Forelimb muscle (tissue), 1 donor: Measurements from ENCODE around the gene PIK3R3. TPM values are rescaled to one million over a fixed set of nuclear protein-coding genes. Genes with fewer than 3 reads are reported as not detected.

ENCODE experiments used
- DNase-seq: peaks from one replicate; pipeline ENCODE4 v3.0.0-alpha.2; 2013; ENCODE audit warnings: low read depth
- polyA plus RNA-seq: library from polyadenylated mRNA; unstranded; fragments of 120-200 nt; gene quantifications from one replicate; pipeline ENCODE4 v1.2.1, GENCODE V29; 2013; ENCODE audit not compliant: insufficient read length

The PIK3R3 gene
- polyA plus RNA-seq, 1 donor = 14.5 TPM

DNA sequence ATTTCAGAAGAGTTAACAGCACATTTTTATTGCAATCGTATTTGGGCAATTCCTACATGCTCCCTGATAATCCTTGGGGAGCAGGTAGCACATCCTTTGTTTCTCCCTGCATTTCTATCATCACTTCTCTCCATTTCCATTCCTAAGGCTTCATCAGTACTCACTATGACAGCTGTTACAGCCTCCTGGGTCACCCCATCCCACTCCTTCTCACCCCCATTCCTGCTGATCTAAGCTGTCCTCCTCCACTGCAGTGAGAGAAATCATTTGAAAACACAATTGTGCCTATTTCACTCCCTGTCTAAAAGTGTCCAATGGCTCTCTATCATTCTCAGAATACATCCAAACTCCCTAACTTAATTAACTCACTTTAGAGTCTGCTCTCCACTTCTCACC lies 25.5 kb upstream of the PIK3R3 start:
- DNase-seq = no peak

DNA sequence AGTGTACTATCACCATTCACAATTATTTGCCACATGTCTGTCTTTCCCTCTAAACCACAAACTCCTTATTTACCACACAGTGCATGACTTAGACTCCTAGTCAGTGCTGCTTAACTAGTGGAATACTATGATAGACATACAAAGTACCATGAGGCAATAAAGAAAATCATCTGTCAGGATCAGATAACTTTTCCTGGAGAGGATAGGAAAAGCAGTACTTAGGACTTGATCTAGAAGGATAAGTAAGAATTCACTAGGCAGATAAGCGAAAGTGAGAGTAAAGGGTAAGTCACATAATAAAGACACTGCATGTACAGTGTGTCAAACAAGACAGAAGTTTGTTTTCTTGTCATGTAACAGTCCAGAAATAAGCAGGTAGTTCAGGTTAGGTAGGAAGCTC lies 21.3 kb upstream of the PIK3R3 start:
- no peak for DNase-seq

DNA sequence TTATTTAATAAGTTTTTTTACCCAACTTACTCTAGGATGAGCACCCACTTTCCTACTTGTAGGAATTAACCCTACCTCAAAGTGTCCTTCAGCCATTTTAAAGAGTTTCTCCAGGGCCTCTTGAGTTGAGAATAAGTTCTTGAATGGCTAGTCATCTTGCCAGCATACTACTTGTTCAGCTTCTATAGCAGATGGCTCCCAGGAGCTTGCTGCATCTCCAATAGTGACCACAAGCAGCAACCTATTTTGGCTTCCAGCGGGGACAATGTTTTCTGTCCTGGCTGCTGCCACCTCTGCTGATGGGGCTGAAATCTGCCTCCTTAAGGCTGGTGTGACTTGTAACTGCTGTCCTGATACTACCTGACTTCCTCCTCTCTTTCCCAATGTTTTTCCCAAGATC lies 20.8 kb upstream of the PIK3R3 start:
- DNase-seq = no peak

DNA sequence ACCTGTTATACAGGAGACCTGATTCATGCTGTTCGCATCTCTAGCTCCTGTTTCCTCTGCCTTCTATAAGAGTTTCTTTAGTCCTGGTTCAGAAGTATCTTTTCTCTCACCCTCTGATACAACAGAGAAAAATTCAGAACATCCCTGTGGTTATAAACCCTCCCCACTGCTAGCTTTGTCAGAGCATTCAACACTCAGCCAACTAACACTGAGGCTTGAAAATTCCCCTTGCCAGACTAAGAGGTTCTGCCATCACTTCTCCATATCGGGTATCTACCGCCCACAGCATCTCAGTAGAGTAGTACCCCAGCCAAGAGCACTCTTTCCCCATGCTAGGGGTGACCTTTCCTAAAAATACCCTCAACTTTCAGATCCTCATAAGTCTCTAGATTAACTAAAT lies 19.6 kb upstream of the PIK3R3 start:
- no peak for DNase-seq

DNA sequence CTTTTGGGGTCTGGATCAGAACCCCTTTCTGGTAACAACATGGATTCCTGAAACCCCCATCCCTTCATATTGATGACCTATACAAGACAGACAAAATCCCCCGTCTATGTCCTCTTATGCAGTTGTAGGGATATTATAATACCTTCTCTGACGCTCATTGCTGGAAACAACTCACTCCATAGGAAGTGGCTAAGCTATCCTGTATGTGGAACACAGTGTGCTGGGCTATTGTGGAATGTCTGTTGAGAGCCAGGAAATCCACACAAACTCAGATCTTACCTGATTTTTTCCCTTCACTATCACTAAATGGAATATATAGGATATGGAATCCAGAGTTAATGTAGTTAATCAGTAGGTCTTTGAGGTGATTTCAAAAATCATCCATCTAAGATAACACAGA lies 17.7 kb upstream of the PIK3R3 start:
- DNase-seq = no peak

DNA sequence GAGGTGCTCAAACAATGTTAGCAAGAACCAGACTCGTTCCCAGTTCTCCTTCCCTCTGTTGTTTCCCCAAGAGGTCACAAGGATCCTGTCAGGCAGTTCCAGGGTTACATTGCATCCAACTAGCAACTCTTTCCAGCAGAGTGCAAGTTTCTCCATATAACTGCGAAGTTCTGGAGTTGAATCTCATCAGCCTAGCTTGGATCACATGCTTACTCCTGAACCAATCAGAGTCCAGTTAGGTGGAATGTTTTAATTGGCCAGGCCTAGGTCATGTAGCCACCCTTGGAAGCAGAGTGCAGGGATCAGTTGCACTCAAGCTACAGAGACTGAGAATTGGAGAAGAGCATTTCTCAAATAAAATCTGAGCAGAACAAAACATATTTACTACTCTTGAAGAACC lies 15.9 kb upstream of the PIK3R3 start:
- DNase-seq = no peak

DNA sequence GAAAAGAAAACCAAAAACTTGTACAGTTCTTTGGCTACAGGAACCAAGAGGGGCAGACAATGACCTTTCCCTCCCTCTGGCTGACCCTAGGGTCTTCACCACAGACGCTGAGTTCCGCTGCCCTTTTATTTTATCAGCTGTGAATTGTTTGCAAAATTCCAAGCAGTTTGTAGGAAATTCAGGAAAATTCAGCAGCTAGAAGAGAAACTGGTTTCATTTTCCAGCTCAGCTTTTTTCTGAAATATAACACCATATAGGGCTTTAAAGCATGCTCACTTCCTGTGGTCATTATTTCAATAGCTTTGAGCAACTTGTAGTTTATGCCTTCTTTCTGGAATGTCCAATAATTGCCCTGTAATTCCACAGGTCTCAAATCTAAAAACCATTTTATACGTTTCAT lies 5.5 kb upstream of the PIK3R3 start:
- no peak for DNase-seq

DNA sequence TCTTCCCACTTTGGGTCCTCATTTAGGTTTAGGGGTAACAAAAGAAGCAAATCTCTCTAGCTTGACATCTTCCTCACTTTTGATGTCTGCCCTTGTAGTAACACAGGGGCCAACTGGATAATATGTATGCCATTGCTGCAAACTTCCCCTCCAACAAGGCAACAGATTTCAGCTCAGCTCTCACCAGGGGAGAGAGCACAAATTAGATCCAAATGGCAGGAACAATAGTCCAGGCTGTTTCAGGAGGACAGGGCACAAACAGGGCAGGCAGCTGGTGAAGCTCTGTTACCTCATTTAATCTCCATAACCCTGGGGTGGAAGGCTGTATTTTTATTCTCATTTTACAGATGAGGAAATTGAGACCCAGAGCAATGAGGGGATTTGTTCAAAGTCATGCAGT lies 4.3 kb upstream of the PIK3R3 start:
- DNase-seq = no peak

DNA sequence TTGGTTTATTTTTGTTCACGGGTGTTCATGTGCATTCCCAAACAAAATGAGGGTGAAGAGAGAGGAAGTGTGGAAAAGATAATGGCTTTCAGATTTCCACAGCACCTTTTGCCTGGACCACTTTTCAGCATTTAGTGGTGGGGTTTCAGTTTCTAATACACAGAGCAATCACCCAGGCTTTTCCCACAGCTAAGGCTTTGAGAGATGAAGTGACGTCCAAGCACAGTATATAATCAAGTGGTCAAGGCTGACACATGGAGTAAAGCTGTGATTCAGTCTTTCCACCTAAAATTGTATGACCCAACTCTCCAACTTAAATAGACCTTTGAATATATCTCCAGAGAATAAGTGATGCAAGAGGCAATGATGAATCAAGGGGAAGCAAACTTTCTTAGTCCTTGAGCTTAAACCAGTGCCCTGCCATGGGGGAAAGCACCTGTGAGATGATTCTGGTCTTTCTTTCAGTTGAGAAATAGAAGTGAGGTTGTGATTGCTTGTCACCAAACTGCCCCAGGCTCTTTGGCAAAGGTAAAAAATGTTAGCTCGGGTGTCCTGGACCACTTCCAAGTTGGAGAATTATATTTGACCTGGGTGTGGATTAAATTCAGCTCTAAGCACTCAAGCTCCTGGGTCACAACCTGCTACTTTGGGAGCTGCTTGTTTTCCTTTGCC lies 2.4 kb upstream of the PIK3R3 start:
- no peak for DNase-seq

DNA sequence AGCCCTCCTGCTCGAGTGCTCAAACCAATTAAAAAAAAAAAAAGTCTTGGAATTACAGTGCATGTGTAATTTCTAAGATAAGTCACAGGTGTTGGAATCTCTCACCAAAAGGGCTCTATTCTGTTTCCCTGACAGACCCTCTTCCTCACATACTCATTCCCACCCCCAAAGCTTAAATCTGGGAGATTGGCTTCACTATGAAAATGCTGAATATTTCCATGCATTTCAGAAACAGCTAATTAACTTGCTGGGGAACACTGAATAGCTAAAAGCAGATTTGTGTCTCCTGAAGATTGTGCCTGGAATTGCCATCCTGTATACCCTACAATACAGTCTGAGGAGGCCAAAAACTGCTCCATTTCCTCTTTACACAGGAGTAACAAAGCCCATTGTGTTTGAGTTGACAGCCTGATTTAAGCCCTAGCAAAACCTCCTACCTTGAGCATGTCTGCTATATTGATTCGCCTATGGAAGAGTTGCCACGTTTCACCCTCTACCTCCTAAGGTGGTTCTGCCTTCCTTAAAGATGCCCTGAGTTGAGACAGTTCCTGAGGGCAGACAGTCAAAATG lies 1.4 kb upstream of the PIK3R3 start:
- DNase-seq = no peak

DNA sequence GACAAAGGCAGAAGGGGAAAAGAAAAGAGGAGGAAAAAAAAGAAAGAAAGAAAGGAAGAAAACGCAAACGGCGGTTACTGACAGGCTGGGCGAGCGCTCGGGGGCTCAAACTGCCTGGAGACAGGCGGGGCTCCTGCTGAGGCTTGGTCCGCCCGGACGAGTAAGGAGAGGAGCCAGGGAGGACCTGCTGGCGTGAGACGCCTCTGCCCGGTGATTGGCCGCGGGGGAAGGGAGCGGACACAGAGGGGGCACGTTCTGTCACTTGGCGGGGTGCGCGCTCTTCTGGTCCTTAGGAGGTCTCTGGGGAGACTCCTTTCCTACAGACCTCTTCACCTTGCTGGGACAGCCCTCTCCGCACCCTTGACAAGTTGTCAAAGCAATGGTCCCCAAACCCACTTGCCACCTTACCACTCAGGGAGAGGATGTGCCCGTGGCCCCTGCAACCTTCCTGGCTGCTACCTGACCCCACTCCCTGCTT lies 791 bp upstream of the PIK3R3 start:
- no peak for DNase-seq

DNA sequence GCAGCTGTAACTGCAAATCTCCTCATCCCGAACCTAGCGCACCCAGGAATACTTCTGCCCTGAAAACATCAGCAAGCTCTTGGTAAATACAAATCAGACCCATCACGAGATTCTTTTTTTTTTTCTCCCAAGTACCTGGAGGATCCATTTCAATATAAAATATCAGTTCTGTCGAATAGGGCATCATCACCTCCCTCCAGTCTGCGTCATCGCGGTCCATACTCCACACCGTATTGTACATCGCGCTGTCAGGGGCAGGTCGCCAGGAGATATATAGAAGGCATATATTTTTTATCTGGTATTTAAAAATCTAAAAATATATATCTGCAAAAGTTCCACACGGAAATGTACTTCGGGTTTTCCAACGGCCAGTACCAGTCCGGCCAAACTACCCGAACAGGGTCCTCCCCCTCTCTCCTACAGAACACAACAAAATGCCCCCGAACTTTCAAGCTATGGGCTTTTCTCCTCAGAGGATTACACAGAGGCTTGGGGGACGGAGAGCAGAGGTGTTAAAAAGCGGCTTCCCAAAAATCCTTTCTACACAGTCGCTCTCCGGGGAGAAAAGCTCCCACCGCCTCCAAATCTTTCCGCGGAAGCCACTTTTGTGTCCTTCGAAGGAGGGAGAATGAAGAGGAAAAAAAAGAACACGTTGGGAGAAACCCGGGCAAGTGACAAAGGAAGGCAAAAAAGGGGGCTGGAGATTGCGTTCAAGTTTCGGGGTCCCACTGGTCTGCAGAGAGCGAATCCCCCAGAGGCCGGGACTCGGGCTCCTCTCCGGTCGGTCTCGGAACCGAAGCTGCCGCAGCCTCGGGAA lies 509 bp downstream of the PIK3R3 start:
- DNase-seq = no peak

DNA sequence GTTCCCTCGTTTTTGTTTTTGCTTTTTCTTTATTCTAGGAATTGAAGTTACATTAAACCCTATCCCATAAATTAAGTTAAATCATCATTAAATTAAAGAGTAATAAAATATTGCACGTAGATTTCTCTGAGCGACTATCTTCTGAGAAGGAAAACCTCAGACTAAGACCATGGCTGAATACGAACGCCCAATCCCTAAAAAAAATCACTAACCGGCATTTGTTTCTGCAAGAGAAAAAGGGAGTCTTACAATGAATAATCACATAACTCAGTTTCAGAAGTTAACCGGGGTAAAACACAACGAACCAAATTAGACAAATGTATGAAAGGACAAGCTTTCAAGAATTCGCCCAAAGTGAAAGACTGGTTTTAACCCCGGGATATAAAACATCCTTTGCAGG lies 1.3 kb downstream of the PIK3R3 start:
- no peak for DNase-seq

DNA sequence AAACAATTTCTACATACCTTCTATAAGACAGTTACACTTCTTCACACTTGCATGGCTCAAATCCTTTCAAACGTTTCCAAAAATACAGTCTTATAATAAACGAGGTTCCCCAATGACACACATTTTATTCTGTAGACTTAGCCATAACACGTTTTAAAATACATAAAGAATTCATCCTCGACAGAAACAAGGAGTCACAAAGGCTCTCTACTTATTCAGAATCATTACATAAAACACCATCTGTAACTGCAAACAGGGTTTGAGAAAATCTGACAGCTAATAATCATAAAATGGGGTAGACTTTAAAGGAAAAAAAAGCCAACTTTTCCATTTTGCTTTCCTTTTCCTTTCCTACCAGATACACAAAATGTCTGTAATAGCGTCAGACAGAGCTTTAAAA lies 1.8 kb downstream of the PIK3R3 start:
- no peak for DNase-seq

DNA sequence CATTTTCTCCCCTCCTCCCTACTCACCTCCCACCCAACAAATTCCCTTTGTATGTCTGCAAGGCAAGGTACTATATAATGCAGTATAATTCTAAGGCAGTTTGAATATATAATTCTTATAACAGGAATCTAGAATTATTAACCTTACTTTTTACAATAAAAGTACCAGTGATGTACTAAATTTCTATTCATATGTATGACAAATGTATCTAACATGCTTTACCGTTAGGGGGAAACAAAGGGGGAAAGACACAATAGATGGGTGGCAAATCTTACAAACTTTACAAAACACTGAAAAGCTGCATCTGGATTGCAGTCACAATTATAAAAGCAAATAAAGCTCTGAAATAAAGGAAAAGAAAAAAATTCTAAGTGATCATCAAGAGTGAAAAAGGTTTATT lies 2.3 kb downstream of the PIK3R3 start:
- no peak for DNase-seq

DNA sequence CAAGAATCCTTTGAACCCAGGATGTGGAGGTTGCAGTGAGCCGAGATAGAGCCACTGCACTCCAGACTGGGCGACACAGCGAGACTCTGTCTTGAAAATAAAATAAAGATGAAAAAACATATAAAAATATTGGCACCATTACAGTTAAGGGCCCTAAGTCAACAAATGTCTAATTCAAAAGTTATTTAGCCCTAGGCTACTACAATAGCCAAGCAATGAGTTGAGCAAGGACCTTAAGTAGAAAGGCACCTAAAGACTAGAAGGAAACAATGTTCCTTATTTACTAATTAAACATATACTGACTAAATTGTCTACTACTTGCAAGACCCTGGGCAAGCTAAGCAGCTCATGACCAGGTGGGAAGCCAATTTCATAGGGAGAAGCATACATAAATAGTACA lies 4.1 kb downstream of the PIK3R3 start:
- DNase-seq = no peak

DNA sequence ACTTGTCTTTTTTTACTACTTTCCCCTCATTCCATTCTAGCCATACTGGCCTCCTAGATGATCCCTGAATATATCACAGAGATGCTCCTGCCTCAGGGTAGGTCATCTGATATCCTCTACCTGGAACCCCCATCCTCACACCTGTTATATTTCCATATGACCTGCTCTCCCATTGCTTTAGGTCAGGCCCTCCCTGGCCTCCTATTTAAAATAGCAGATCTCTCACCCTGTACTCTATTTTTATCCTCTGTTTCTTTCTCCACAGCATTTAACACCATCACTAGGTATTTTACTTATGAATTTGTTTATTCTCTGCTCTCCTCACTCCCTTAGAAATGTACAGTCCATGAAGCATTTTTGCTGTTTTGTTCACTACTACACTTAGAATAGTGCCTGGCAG lies 13.6 kb downstream of the PIK3R3 start:
- DNase-seq = no peak

DNA sequence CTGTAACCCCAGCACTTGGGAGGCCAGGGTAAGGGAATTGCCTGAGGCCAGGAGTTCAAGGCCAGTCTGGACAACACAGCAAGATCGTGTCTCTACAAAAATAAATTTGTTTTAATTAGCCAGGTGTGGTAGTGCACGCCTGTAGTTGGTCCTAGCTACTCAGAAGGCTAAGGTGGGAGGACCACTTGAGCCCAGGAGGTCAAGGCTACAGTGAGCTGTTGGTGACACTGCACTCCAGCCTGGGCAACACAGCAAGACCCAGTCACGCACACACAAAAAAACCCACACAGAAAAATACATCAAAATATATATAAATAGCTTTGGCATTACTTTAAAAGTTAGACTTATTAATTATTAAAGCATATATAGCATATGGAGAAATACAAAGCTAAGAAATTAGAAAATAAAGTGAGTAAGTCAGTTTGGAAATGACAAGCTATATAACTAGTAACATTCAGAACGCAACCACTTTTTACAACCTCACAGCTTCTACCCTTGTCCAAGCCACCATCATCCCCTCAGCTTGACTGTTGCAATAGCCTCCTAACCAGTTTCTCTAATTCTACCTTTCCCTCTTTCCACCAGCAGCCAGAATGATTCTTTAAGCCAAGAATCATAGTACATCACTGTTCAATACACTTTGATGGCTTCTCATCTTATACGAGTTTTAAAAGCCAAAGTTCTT lies 14.5 kb downstream of the PIK3R3 start:
- DNase-seq = no peak

DNA sequence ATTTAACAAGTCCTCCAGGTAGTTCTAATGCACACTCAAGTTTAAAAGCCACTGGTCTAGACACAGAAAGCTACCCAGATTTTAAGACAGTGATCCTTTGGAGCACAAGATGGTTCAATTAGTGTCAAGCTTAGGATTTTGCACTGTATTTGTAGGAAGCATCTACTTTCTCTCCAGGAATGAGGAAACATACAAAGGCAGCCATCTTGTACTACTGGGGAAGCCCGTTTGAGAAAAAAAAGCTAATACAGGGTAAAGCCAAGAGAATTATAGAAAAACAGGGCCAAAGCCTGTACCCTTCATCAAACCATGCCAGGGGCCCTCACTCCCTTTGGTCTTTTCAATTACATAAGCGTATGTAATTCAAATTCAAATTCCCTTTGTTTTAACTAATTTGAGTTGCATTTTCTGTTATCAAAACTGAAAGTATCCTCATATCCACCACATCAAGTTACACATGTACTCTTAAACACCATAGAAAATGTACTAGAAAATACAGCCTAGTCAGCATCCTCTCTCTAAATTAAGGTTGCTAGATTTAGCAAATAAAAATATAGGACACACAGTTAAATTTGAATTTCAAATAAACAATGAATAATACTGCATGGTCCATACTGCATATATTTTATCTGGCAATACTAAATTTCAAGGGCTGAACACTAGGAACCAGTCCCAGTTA lies 17.4 kb downstream of the PIK3R3 start:
- DNase-seq = no peak

DNA sequence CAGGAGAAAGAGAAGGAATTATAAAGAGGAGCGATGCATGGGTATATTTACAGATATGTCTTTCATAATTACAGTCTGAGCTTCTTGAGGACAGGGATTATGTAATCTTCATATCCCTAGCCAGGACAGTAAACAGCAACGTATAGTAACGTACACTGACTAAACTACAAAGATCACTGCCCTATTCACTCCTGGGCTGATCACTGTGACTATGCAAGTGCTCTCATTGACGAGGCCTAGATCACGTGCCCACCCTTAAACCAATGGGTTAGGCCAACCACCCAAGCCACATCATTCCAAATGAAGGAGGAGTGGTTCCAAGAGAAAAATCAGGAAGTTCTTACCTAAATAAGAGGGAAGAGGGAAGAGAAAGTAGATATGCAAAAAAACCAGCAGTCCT lies 18.5 kb downstream of the PIK3R3 start:
- no peak for DNase-seq

DNA sequence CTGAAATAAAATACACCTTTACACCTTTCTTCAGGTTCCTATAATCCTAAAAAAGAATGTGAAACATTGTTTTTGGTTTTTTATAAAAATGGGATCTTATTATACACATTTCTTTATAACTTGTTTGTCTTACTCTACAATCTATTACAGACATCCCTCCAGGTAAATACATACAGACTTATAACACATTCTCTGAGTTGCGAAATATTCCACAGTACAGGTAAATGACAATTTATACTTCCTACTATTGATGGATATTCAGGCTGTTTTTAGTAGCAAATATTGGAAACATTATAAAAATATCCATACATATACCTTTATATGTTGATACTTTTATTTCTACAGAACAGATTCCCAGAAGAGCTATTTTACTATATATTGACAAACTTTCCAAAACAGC lies 20.3 kb downstream of the PIK3R3 start:
- no peak for DNase-seq

DNA sequence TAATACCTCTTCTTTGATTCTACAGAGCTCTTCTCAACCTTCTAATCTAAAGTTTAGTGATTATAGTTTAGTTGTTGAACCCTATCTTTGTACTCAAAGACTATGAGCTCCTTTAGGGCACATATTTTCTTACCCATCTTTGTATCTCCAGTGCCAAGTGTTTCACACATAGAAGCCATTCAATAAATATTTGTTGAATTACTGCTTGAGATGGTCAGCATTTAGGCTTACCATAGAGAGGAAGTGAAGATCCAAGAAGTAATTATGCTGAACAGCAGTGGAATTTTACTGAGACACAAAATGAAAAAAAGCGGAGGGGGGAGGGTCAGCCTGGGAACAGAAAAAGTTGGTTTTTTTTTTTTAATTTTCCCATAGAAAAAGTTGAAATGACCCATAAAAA lies 21.9 kb downstream of the PIK3R3 start:
- no peak for DNase-seq
